22Rv1 (cell line): ENCODE data around the gene CPLX1.

Source experiments
- CTCF ChIP-seq: fragments of 450-650 bp; IDR thresholded peaks from 2 replicates; pipeline ENCODE4 v1.5.1; 2017; ENCODE audit warnings: mild to moderate bottlenecking
- ZFX ChIP-seq: fragments of 450-650 bp; IDR thresholded peaks from 2 replicates; pipeline ENCODE4 v1.6.1; 2017; ENCODE audit warnings: antibody characterized with exemption, borderline replicate concordance

GRCh38 chr4:772776-773175 is 53.2 kb downstream of the CPLX1 start:
- TF ChIP-seq CTCF: no peak
- TF ChIP-seq ZFX: no peak
